H54 (cell line): ENCODE measurements around the gene UBA6.
"Not testable (repeated sequence)": the region's sequence is repeated elsewhere in the genome, so short reads cannot be mapped to it uniquely, and the experiment has no call there.

Source experiments
- DNase-seq: peaks from one replicate; pipeline ENCODE4 v3.0.0; 2011; ENCODE audit warnings: low spot score, mixed read lengths; ENCODE audit not compliant: insufficient read length
- FAIRE-seq: peaks from 3 replicates; lab custom pipeline; 2011; peaks lifted over from hg19 to GRCh38; lab: Jason Lieb, UNC
- POLR2A ChIP-seq: IDR thresholded peaks from 2 replicates; pipeline ENCODE4 v1.6.1; 2011; ENCODE audit warnings: low read depth, mild to moderate bottlenecking, low read length

Gene UBA6

DNA sequence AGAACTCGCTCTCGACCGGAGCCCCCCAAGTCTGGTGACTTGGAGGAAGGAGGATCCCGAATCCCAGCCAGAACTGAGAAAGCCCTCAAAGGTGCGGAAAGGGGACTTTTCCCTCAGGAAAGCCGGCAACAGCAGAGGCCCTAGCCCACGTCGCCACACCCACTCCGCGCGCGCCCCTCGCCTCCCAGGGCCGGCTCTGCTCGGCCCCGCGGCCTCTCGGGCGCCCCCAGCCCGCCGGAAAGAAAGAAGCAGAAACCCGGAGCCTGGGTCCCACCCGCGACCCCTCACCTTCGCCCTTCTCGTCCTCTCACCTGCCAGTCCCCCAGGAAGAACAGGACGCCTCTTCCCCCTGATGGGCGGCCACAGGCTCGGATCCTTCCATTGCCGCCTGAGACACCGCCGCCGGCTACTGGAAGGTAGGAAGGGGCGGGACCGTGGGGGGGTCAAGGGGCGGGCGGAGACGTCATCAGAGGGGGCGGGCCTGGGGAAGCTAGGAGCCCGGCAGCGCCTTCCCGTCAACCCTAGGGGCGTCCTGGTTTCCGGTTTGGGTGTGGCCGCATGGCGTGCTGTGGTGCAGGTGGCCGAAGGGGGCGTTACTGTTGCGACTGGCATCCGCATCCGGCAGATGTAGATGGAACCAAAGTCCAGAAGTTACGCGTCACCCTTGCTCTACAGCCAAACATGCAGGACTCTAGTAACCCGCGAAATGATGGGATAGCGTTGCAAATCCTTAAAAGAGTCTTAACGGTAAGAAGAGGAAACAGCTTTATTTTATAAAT, at the start of gene UBA6:
TSS of gene UBA6 (minus strand) at position 418 of the 779 bp plus-strand sequence. CDS start at position 382, 36 bp downstream.
- FAIRE-seq, result peak; percentile 76

GRCh38 chr4:67750691-67751090, 49.7 kb upstream of the UBA6 start:
- FAIRE-seq (no peak), DNase-seq (no peak)
- no peak for TF ChIP-seq POLR2A

More for the DNA sequence above, at the start of gene UBA6:
- TF ChIP-seq POLR2A, result peak; percentile 42; the same call in 1 of the 2 replicates
- DNase-seq, result peak; percentile 68

- TF ChIP-seq POLR2A, result no peak
- FAIRE-seq (no peak), DNase-seq (no peak)
Measured at GRCh38 chr4:67749286-67749685, 48.3 kb upstream of the UBA6 start.

- DNase-seq, result no peak
- FAIRE-seq, result no peak
- TF ChIP-seq POLR2A, result no peak
Measured at GRCh38 chr4:67746797-67747495, 46.0 kb upstream of the UBA6 start.

DNA sequence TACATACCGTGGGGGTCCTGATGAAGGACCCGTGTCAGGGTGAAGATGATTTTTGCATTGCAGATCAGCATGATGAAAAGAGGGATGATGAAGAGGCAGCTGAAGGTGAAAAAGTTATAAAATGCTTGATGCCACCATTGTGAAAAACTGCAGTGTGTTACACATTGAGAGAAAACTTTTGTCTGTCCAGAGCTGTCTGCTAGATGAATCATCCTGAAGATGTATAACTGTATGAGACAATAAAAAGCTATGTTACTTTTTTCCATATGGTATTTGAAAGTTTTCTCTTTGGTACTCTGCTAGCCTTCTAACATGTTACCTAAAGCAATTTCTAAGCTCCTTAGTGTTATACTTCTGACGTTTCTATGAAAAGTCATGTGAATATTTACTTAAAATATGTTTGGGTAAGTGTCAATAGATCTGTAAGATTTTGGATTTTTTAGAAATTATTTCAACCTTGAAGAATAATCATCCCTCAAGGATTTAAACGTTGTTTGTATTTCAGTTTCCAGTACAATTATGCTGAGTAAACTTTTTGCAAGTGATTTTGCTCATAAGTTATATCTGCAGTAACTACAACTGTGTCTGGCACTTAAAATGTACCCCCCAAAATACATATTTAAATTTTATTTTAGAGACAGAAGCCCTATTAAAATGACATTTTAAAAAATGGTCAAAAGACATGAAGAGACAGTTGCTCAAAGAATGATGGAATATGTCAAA, 43.8 kb upstream of the UBA6 start:
- TF ChIP-seq POLR2A, result no peak
- FAIRE-seq, result peak; percentile 33
- DNase-seq, result no peak

GRCh38 chr4:67743194-67743593, 42.2 kb upstream of the UBA6 start:
- no peak for TF ChIP-seq POLR2A
- no peak for FAIRE-seq

GRCh38 chr4:67736262-67736661, 35.3 kb upstream of the UBA6 start:
- TF ChIP-seq POLR2A, result no peak
- DNase-seq (no peak), FAIRE-seq (no peak)

More at GRCh38 chr4:67743194-67743593, 42.2 kb upstream of the UBA6 start:
- no peak for DNase-seq

DNA sequence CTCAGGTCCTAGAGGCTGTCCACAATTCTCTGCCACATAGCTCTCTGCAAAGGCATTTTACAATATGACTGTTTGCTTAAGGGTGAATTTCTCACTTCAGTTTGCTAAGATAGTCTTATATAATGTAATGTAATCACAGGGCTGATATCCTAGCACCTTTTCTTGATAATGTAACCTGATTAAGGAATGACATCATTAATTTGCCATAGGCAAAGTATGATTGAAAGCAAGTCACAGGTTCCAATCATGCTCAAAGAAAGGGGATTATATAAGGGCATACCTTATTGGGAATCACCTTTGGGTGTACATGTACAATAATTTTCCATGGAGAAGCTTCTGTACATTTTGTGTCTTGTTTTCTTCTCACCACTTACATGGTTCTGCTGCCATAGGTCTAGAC, 34.4 kb upstream of the UBA6 start:
- no peak for TF ChIP-seq POLR2A
- FAIRE-seq (no peak), DNase-seq (no peak)

DNA sequence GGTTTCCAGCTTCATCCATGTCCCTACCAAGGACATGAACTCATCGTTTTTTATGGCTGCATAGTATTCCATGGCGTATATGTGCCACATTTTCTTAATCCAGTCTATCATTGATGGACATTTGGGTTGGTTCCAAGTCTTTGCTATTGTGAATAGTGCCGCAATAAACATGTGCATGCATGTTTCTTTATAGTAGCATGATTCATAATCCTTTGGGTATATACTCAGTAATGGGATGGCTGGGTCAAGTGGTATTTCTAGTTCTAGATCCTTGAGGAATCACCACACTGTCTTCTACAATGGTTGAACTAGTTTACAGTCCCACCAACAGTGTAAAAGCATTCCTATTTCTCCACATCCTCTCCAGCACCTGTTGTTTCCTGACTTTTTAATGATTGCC, 29.6 kb upstream of the UBA6 start:
- FAIRE-seq, result not testable (repeated sequence)

DNA sequence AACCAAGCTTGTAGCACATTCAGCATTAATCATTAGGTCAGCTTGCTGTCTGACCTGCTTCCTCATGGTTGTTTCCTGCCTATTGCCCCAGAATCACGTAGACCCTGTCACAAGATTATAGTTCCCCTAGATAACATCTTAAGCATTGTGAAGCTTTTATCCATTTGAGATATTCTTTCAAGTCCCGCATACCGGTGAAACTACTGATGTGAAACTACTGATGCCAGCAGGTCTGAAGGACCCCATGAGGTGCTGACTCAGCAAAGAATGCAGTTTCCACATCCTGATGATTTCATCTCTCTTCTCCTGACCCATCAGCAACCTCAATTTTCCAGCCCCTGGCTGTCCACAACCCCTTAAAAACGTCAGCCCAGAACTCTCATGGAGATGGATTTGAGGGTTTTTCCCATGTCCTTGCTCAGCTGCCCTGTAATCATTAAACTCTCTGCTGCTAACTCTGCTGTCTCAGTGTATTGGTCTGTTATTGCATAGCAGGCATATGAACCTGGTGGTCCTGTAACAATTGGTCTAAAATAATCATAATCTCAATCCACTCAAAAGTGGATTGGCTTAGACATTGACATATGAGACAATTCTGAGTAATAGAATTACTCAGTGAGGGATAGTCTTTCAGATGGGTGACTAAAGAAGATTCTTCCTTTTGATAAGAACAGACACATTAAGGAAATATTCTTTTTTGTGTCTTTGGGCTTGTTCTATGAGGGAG, 26.3 kb upstream of the UBA6 start:
- no peak for DNase-seq
- TF ChIP-seq POLR2A, result no peak
- peak; percentile 41 for FAIRE-seq

More for the DNA sequence above, 29.6 kb upstream of the UBA6 start:
- not testable (repeated sequence) for DNase-seq

DNA sequence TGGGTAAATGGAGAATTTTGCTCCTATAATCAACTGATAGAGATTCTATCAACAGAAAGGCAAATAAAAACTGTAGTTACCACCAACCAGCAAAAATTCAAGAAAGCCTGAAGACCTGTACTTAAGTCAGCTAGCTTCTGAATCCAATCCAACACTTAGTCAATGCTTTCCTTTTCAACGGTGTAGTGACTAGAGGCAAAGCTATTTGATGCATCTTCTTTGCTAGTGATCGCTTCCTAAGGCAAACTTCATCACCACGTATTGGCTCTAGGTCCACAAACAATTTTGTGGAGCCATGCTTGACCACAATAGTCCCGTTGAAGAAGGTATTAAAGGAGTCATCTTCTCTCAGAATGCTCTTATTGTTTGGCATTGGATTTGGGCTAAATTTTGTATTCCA, 25.0 kb upstream of the UBA6 start:
- no peak for FAIRE-seq
- no peak for DNase-seq
- no peak for TF ChIP-seq POLR2A

GRCh38 chr4:67725132-67725531, 24.2 kb upstream of the UBA6 start:
- DNase-seq (no peak), FAIRE-seq (no peak)
- no peak for TF ChIP-seq POLR2A

DNA sequence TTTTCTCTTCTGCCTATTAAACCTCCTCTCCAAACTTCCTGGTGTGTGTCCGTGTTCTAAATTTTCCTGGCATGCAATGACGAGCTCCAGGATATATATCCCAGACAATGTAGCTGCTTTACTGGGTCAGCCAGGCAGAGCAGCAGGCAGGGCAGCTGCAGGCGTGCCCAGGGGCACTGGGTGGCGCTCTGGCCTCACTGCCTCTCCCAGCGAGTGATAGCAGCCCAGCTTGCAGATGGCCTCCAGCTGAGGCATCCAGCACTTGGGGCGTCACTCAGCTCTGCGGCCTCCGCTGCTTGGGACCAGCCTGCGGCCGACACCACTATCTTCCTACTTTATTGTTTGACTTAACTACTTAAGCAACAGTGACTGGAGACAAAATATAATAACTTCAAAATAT, 23.0 kb upstream of the UBA6 start:
- DNase-seq (no peak), FAIRE-seq (no peak)

More for the DNA sequence above, 23.0 kb upstream of the UBA6 start:
- no peak for TF ChIP-seq POLR2A
